ENCODE results near the gene BIN1. TPM values are rescaled to one million over a fixed set of nuclear protein-coding genes. Genes with fewer than 3 reads are reported as not detected.

Gene BIN1
- total RNA-seq, 1 experiment from 2014 or later, result 42.5 TPM

DNA sequence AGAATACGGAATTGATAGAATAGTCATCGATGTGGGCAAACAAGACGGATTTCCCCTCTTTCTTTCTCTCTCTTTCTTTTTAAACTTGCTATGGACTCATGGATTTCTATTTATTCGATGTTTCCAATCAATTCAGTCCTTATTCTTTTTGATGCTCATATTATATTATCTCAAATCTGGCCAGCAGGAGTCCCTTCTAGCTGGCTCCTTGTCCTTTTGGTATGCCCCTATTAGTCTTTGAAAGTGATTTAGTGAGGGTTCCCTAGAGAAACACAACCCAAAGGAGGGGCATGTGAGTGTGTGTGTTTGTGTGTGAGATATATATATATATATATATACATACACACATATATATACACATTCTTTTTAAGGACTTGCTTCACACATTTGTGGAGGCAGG is 23.5 kb upstream of the BIN1 start (continued):
- TF ChIP-seq, protein P1, sequence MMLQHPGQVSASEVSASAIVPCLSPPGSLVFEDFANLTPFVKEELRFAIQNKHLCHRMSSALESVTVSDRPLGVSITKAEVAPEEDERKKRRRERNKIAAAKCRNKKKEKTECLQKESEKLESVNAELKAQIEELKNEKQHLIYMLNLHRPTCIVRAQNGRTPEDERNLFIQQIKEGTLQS (CRISPR knock-in tag; conservative IDR thresholded peaks at IDR 0.05), result no peak
- TF ChIP-seq, protein P2, sequence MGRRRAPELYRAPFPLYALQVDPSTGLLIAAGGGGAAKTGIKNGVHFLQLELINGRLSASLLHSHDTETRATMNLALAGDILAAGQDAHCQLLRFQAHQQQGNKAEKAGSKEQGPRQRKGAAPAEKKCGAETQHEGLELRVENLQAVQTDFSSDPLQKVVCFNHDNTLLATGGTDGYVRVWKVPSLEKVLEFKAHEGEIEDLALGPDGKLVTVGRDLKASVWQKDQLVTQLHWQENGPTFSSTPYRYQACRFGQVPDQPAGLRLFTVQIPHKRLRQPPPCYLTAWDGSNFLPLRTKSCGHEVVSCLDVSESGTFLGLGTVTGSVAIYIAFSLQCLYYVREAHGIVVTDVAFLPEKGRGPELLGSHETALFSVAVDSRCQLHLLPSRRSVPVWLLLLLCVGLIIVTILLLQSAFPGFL (CRISPR knock-in tag; IDR thresholded peaks at IDR 0.05; ENCODE audit: borderline replicate concordance), result no peak
- no peak for TF ChIP-seq FOXP1 (CRISPR knock-in tag; IDR thresholded peaks at IDR 0.05; ENCODE audit: borderline replicate concordance)

DNA sequence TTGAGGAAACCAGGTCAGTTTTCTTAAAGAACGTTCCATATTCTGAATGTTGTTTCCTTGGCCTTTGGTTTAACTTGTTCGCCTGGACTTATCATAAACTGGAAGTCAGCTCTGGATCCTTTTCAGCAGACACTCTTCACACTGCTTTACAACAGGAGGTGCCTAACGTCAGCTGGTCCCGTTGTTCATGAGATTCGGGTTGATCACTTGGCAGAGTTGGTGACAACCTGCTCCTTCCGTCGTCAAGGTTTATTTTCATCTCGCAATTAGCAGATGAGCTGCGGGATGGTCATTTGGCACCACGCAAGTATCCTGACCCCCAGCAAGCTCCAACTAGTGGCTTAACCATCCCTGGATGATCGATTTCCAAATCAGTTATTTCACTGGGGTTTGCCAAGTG is 23.0 kb upstream of the BIN1 start:
- CTCF ChIA-PET, result interaction anchor here (0.6 kb wide), 1 partner anchor 54 kb away, joined by 4 read pairs; no protein-coding TSS in a partner anchor
- ATAC-seq (no peak), DNase-seq (ENCODE audit: low spot score) (no peak)
- Mint-ChIP-seq H3K36me3 (no peaks in the 10 kb centered on the region; the same call in 1 of the 2 replicates), H3K27me3 (ENCODE audit: low read depth) (peaks cover 2% of the 10 kb centered on the region), H3K4me1 (peaks cover 9% of the 10 kb centered on the region), H3K9me3 (peaks cover 11% of the 10 kb centered on the region), H3K4me3 (no peak overlapping the region), H3K27ac (no peak overlapping the region)
- POLR2A ChIA-PET, result no interaction called here
- TF ChIP-seq CREB1 (CRISPR knock-in tag; IDR thresholded peaks at IDR 0.05) (no peak), RELA (CRISPR knock-in tag; IDR thresholded peaks at IDR 0.05; ENCODE audit: borderline replicate concordance) (no peak), NFATC4 (CRISPR knock-in tag; IDR thresholded peaks at IDR 0.05) (no peak), OVOL2 (CRISPR knock-in tag; IDR thresholded peaks at IDR 0.05; ENCODE audit: borderline replicate concordance) (no peak), ESRRA (CRISPR knock-in tag; IDR thresholded peaks at IDR 0.05; ENCODE audit: borderline replicate concordance) (no peak)
- TF ChIP-seq, protein P3, sequence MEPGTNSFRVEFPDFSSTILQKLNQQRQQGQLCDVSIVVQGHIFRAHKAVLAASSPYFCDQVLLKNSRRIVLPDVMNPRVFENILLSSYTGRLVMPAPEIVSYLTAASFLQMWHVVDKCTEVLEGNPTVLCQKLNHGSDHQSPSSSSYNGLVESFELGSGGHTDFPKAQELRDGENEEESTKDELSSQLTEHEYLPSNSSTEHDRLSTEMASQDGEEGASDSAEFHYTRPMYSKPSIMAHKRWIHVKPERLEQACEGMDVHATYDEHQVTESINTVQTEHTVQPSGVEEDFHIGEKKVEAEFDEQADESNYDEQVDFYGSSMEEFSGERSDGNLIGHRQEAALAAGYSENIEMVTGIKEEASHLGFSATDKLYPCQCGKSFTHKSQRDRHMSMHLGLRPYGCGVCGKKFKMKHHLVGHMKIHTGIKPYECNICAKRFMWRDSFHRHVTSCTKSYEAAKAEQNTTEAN (CRISPR knock-in tag; IDR thresholded peaks at IDR 0.05), result no peak
- TF ChIP-seq, protein P4, sequence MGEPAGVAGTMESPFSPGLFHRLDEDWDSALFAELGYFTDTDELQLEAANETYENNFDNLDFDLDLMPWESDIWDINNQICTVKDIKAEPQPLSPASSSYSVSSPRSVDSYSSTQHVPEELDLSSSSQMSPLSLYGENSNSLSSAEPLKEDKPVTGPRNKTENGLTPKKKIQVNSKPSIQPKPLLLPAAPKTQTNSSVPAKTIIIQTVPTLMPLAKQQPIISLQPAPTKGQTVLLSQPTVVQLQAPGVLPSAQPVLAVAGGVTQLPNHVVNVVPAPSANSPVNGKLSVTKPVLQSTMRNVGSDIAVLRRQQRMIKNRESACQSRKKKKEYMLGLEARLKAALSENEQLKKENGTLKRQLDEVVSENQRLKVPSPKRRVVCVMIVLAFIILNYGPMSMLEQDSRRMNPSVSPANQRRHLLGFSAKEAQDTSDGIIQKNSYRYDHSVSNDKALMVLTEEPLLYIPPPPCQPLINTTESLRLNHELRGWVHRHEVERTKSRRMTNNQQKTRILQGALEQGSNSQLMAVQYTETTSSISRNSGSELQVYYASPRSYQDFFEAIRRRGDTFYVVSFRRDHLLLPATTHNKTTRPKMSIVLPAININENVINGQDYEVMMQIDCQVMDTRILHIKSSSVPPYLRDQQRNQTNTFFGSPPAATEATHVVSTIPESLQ (CRISPR knock-in tag; IDR thresholded peaks at IDR 0.05), result no peak
- TF ChIP-seq, protein P5, sequence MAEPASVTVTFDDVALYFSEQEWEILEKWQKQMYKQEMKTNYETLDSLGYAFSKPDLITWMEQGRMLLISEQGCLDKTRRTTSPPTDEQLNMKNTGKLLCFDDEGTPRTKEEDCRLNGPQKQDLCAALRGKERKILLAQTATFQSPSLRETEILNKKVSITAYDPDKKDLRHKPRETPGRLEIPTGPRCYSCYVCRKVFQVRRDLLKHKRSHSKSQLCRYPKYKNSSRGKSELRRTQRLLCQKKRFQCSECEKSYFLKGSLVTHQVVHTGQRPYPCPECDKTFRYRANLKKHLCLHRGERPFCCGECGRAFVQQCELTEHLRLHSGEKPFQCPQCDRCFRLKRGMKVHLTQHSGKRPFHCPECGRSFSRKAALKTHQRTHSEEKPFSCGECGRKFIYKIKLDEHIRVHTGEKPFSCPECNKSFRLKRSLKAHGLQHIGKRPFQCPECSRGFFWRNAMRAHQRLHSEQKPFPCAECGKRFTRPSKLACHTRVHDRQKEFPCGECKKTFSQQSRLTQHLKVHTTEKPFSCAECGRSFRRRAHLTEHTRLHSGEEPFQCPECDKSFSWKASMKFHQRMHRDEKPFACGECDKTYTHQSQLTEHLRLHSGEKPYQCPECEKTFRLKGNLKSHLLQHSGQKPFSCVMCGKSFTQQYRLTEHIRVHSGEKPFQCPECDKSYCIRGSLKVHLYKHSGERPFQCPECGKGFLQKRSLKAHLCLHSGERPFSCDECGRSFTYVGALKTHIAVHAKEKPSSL (CRISPR knock-in tag; conservative IDR thresholded peaks at IDR 0.05), result no peak
- TF ChIP-seq, protein P6, sequence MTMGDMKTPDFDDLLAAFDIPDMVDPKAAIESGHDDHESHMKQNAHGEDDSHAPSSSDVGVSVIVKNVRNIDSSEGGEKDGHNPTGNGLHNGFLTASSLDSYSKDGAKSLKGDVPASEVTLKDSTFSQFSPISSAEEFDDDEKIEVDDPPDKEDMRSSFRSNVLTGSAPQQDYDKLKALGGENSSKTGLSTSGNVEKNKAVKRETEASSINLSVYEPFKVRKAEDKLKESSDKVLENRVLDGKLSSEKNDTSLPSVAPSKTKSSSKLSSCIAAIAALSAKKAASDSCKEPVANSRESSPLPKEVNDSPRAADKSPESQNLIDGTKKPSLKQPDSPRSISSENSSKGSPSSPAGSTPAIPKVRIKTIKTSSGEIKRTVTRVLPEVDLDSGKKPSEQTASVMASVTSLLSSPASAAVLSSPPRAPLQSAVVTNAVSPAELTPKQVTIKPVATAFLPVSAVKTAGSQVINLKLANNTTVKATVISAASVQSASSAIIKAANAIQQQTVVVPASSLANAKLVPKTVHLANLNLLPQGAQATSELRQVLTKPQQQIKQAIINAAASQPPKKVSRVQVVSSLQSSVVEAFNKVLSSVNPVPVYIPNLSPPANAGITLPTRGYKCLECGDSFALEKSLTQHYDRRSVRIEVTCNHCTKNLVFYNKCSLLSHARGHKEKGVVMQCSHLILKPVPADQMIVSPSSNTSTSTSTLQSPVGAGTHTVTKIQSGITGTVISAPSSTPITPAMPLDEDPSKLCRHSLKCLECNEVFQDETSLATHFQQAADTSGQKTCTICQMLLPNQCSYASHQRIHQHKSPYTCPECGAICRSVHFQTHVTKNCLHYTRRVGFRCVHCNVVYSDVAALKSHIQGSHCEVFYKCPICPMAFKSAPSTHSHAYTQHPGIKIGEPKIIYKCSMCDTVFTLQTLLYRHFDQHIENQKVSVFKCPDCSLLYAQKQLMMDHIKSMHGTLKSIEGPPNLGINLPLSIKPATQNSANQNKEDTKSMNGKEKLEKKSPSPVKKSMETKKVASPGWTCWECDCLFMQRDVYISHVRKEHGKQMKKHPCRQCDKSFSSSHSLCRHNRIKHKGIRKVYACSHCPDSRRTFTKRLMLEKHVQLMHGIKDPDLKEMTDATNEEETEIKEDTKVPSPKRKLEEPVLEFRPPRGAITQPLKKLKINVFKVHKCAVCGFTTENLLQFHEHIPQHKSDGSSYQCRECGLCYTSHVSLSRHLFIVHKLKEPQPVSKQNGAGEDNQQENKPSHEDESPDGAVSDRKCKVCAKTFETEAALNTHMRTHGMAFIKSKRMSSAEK (CRISPR knock-in tag; IDR thresholded peaks at IDR 0.05; ENCODE audit: borderline replicate concordance), result no peak
- TF ChIP-seq, protein P7, sequence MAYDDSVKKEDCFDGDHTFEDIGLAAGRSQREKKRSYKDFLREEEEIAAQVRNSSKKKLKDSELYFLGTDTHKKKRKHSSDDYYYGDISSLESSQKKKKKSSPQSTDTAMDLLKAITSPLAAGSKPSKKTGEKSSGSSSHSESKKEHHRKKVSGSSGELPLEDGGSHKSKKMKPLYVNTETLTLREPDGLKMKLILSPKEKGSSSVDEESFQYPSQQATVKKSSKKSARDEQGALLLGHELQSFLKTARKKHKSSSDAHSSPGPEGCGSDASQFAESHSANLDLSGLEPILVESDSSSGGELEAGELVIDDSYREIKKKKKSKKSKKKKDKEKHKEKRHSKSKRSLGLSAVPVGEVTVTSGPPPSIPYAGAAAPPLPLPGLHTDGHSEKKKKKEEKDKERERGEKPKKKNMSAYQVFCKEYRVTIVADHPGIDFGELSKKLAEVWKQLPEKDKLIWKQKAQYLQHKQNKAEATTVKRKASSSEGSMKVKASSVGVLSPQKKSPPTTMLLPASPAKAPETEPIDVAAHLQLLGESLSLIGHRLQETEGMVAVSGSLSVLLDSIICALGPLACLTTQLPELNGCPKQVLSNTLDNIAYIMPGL (CRISPR knock-in tag; IDR thresholded peaks at IDR 0.05), result no peak
- TF ChIP-seq, protein P8, sequence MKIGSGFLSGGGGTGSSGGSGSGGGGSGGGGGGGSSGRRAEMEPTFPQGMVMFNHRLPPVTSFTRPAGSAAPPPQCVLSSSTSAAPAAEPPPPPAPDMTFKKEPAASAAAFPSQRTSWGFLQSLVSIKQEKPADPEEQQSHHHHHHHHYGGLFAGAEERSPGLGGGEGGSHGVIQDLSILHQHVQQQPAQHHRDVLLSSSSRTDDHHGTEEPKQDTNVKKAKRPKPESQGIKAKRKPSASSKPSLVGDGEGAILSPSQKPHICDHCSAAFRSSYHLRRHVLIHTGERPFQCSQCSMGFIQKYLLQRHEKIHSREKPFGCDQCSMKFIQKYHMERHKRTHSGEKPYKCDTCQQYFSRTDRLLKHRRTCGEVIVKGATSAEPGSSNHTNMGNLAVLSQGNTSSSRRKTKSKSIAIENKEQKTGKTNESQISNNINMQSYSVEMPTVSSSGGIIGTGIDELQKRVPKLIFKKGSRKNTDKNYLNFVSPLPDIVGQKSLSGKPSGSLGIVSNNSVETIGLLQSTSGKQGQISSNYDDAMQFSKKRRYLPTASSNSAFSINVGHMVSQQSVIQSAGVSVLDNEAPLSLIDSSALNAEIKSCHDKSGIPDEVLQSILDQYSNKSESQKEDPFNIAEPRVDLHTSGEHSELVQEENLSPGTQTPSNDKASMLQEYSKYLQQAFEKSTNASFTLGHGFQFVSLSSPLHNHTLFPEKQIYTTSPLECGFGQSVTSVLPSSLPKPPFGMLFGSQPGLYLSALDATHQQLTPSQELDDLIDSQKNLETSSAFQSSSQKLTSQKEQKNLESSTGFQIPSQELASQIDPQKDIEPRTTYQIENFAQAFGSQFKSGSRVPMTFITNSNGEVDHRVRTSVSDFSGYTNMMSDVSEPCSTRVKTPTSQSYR (CRISPR knock-in tag; IDR thresholded peaks at IDR 0.05), result no peak
- TF ChIP-seq, protein P9, sequence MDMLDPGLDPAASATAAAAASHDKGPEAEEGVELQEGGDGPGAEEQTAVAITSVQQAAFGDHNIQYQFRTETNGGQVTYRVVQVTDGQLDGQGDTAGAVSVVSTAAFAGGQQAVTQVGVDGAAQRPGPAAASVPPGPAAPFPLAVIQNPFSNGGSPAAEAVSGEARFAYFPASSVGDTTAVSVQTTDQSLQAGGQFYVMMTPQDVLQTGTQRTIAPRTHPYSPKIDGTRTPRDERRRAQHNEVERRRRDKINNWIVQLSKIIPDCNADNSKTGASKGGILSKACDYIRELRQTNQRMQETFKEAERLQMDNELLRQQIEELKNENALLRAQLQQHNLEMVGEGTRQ (CRISPR knock-in tag; IDR thresholded peaks at IDR 0.05), result no peak
- TF ChIP-seq, protein P10, sequence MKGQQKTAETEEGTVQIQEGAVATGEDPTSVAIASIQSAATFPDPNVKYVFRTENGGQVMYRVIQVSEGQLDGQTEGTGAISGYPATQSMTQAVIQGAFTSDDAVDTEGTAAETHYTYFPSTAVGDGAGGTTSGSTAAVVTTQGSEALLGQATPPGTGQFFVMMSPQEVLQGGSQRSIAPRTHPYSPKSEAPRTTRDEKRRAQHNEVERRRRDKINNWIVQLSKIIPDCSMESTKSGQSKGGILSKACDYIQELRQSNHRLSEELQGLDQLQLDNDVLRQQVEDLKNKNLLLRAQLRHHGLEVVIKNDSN (CRISPR knock-in tag; IDR thresholded peaks at IDR 0.05), result no peak
